ENCODE measurements around the gene NOP16.
"Not testable (repeated sequence)": the region's sequence is repeated elsewhere in the genome, so short reads cannot be mapped to it uniquely, and the experiment has no call there.

NOP16 gene

DNA sequence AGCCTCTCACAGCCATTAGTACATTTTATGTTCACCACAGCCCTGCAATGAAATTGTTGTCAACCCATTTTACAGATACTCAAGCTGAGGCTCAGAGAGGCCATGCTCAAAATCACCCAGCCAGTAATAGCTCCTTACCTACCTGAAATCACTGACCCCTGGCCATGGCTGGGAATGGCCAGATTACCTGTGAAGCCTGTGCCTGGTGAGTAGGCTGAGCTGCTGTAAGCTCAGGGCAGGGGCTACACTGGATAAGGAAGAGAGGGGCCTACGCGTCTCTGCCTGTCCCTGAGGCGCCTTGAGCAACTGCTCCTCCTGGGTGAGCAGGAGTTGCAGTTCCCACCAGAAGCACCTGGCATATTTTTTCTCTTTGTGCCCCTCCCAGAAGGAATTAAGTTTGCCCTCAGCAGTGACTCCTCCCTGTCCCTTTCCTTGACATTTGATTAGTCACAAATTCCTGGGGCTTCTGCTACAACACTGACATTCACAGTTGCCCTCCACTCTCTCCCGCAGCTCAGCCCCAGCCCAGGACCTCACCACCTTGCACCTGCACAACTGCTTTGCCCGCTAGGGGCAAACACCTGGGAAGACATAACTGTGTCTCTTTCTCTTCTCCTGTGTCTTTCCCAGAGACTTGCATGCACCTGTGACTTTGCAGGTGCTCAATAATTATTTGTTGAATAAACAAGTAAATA lies 22.2 kb upstream of the NOP16 start:
- no peaks in the 10 kb centered on the region for H3K27me3 ChIP-seq
- no peak overlapping the region for H3K27ac ChIP-seq
- H3K4me2 ChIP-seq = no peak overlapping the region
- TF ChIP-seq Cebpa-rat (IDR thresholded peaks at IDR 0.05) = no peak
- peaks cover 21% of the 10 kb centered on the region for H3K4me1 ChIP-seq
- no peak overlapping the region for H3K9ac ChIP-seq
- peaks cover 51% of the 10 kb centered on the region for H3K36me3 ChIP-seq
- no peak overlapping the region for H3K4me3 ChIP-seq
- H4K20me1 ChIP-seq = peaks cover 41% of the 10 kb centered on the region
- no peaks in the 10 kb centered on the region for H3K9me3 ChIP-seq

DNA sequence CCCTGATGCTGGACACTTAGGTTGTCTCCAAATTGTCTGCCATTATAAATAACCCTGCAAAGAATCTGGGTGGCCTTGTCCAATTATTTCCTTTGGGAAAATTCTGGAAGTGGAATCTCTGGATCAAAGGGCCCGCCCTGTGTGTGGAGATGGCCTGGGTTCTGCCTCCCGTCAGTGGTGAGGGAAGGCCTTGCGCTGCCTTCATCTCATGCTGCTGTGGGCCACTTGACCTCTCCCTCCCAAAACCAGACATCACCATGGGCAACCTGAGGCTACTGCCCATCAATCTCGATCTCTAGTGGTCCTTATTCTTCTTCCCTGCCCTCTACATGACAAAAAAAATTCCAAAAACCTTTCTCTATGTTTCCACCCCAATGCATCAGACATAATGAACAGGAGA lies 21.4 kb upstream of the NOP16 start:
- TF ChIP-seq Cebpa-rat (IDR thresholded peaks at IDR 0.05) = no peak
- Histone ChIP-seq H3K9ac (no peak overlapping the region), H3K4me1 (peaks cover 13% of the 10 kb centered on the region), H3K4me2 (no peak overlapping the region), H3K36me3 (peaks cover 59% of the 10 kb centered on the region), H3K9me3 (no peaks in the 10 kb centered on the region), H3K27ac (no peak overlapping the region), H3K4me3 (no peak overlapping the region), H3K27me3 (no peaks in the 10 kb centered on the region), H4K20me1 (peaks cover 41% of the 10 kb centered on the region)

DNA sequence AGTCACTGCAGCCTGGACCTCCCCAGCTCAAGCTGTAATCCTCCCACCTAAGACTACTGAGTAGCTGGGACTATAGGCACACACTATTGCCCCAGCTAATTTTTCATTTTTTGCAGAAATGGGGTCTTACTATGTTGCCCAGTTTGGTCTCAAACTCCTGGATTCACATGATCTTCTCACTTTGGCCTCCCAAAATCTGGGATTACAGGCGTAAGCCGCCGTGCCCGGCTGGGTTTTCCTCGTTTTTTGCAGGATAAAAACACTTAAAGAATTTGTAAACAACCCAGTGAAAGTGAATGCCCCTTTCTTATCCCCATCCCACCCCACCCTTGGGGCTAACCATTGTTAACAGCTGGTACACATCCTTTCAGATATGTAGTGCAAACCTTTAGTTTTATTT lies 20.2 kb upstream of the NOP16 start:
- H3K9me3 ChIP-seq = no peaks in the 10 kb centered on the region
- H3K36me3 ChIP-seq = peaks cover 71% of the 10 kb centered on the region
- no peak overlapping the region for H3K27ac ChIP-seq
- H4K20me1 ChIP-seq = peaks cover 30% of the 10 kb centered on the region
- peaks cover 14% of the 10 kb centered on the region; the same call in 1 of the 2 replicates for H3K4me1 ChIP-seq
- H3K27me3 ChIP-seq = no peaks in the 10 kb centered on the region
- no peak overlapping the region for H3K4me2 ChIP-seq
- TF ChIP-seq Cebpa-rat (IDR thresholded peaks at IDR 0.05) = no peak
- no peak overlapping the region for H3K9ac ChIP-seq
- no peak overlapping the region for H3K4me3 ChIP-seq

DNA sequence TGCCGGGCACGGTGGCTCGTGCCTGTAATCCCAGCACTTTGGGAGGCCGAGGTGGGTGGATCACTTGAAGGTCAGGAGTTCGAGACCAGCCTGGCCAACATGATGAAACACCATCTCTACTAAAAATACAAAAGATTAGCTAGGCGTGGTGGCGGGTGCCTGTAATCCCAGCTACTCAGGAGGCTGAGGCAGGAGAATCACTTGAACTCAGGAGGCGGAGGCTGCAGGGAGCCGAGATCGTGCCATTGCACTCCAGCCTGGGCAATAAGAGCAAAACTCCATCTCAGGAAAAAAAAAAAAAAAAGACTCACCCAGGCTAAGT lies 19.8 kb upstream of the NOP16 start:
- not testable (repeated sequence) for H3K4me2 ChIP-seq, H3K9ac ChIP-seq, H3K27me3 ChIP-seq, H3K9me3 ChIP-seq, H3K27ac ChIP-seq, H3K4me3 ChIP-seq
- H3K4me1 ChIP-seq = peaks cover 14% of the 10 kb centered on the region; the same call in 1 of the 2 replicates
- peaks cover 26% of the 10 kb centered on the region for H4K20me1 ChIP-seq
- H3K36me3 ChIP-seq = peaks cover 71% of the 10 kb centered on the region

DNA sequence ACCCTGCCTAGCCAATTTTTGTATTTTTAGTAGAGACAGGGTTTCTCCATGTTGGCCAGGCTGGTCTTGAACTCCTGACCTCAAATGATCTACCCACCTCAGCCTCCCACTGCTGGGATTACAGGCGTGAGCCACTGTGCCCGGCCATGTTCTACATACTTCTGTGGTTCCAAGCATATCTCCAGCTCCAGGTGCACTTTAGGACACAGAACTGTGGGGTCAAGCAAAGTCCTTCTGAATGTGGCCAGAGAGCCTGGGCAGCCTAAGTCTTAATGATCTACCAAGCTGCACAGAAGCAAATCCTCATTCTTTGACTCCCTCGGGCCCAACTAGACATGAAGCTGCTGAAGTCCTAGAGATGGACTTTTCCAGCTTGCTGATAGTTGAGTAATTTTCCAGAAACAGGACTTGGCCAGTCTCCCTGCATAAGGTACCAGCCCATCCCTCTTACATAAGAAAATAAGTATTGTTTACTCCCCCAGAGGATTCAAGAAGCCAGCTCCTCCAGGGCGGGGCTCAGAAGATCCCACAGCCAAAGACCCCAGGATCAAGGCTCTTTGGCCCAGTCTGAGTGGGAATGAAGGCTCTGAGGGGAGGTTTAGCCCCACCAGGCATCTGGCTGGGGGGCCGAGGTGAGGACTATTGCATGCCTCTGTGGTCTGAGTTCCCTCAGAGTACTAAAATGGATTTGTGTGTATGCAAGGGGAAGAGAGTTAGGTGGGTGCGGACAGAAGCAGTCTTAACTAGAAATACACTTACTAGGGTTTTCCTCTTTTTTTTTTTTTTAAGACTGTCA lies 19.3 kb upstream of the NOP16 start:
- H4K20me1 ChIP-seq = peaks cover 21% of the 10 kb centered on the region
- H3K9me3 ChIP-seq = no peaks in the 10 kb centered on the region
- peaks cover 71% of the 10 kb centered on the region for H3K36me3 ChIP-seq
- no peak for TF ChIP-seq Cebpa-rat (IDR thresholded peaks at IDR 0.05)
- no peak overlapping the region for H3K9ac ChIP-seq
- H3K4me2 ChIP-seq = no peak overlapping the region
- no peak overlapping the region for H3K27ac ChIP-seq
- H3K4me3 ChIP-seq = no peak overlapping the region
- peaks cover 14% of the 10 kb centered on the region; the same call in 1 of the 2 replicates for H3K4me1 ChIP-seq
- no peaks in the 10 kb centered on the region for H3K27me3 ChIP-seq

DNA sequence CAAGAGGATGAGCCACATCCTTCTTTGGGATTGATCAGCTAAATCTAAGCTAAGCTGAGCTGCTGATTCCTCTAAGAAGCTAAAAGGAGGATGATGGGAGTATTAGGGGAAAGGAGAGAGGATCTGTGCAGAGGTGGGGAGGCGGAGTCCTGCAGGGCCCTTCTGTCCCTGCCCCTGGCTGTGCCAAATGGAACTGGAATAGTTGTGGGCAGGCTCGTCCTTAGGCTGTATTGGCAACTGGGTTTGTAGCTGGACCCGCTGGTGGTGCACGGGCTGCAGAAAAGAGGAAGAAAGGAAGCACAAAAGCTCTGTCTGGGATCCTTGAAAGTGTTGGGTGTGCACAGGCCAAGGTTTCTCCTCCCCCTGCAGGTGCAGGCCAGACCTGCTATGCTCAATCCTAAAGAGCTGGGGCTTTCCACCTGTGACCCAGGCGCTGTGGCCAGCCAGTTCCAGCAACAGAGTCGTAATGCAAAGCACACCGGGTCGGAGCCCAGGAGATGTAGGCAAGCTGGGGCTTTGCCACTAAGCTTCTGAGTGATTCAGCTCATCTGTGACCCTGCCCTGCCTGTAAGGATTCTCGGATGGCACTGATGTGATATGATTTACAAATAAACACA lies 18.1 kb upstream of the NOP16 start:
- H3K4me2 ChIP-seq = no peak overlapping the region
- H3K27me3 ChIP-seq = no peaks in the 10 kb centered on the region
- no peak for TF ChIP-seq Cebpa-rat (IDR thresholded peaks at IDR 0.05)
- H3K36me3 ChIP-seq = peaks cover 71% of the 10 kb centered on the region
- H3K27ac ChIP-seq = no peak overlapping the region
- H4K20me1 ChIP-seq = peaks cover 13% of the 10 kb centered on the region
- H3K4me3 ChIP-seq = no peak overlapping the region
- H3K4me1 ChIP-seq = peaks cover 7% of the 10 kb centered on the region; the same call in 1 of the 2 replicates
- no peak overlapping the region for H3K9ac ChIP-seq
- H3K9me3 ChIP-seq = no peaks in the 10 kb centered on the region

DNA sequence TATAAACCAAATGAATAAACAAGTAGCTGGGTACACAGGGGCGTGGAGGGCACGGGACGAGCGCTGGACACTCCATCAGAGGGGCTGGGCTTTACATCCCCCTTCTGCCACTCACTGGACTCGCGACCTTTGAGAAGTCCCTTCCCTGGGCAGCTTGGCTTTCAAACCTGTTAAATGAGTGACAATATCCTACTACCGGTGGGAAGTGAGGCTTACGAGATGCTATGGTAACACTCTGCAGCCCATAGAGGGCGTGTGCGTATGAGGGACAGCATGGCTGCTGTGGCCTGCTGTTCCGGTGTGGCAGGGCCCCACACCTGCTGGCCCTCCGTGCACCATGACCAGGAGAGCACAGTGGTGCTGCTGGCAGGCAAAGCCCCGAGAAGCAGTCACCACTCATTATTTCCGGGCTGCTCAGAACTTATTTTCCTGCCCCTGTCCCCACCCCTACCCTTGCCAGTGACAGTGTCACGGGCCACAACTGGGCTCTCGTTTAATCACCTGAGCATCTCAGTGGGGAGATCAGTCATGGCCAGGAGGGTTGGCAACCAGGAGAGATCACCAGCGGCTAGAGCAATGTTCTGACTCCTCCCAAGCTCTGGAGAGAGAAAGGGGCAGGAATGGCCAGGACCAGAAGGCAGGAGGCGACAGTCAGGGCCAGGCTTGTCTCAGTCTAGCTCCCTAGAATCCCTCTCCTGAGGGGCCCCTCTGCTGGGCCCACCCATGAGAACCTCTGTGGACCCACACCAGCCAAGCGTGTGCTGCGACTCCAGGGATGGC lies 17.4 kb upstream of the NOP16 start:
- H3K9ac ChIP-seq = no peak overlapping the region
- H3K27ac ChIP-seq = no peak overlapping the region
- H3K36me3 ChIP-seq = peaks cover 76% of the 10 kb centered on the region
- no peak overlapping the region for H3K4me3 ChIP-seq
- no peaks in the 10 kb centered on the region for H3K27me3 ChIP-seq
- no peaks in the 10 kb centered on the region for H3K9me3 ChIP-seq
- H3K4me1 ChIP-seq = peaks cover 7% of the 10 kb centered on the region; the same call in 1 of the 2 replicates
- peaks cover 6% of the 10 kb centered on the region for H4K20me1 ChIP-seq
- no peak overlapping the region for H3K4me2 ChIP-seq
- no peak for TF ChIP-seq Cebpa-rat (IDR thresholded peaks at IDR 0.05)

DNA sequence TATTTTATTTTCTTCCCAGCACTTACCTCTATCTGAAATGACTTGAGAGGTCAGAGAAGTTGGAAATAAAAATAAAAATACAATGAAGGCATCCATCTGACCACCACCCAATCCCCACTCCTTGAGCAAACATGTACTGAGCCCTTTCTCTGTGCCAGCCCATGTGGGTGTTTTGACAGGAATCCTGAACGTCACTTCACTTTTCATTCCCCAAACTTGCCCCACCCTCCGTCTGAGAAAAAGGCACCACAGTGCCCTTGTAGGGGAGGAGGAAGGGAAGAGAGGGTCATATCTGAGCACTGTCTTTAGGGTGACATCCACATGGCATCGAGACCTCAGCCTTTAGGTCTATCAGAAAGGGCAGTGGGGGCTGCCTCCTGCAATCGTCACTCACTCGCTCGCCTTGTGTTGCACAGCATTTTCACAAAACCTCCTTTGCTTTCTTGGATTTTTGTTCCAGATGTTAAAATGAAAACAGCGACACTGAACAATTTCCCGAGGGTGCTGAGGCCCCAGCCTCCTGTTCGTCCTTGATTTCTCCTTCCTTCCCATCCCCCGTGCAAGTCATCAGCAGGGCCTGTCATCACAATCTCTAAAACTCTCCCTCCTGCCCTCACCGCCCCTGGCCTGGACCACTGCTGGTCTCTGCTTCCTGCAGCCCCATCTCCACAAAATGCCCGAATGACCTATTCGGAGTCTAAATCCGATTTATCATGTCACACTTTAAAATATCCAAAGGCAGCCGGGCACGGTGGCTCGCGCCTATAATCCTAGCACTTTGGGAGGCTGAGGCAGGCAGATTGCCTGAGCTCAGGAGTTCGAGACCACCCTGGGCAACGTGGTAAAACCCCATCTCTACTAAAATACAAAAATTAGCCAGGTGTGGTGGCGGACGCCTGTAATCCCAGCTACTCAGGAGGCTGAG lies 13.1 kb upstream of the NOP16 start:
- Histone ChIP-seq H3K4me2 (no peak overlapping the region), H3K27ac (no peak overlapping the region), H3K4me1 (peaks cover 7% of the 10 kb centered on the region; the same call in 1 of the 2 replicates), H3K27me3 (no peaks in the 10 kb centered on the region), H3K9ac (no peak overlapping the region), H3K36me3 (peaks cover 46% of the 10 kb centered on the region), H3K4me3 (no peak overlapping the region), H3K9me3 (no peaks in the 10 kb centered on the region), H4K20me1 (no peaks in the 10 kb centered on the region)
- TF ChIP-seq Cebpa-rat (IDR thresholded peaks at IDR 0.05) = no peak
